OCI-M2 (cell line): ENCODE measurements around the gene ANOS1.

Experiments
- DNase-seq: peaks from one replicate; lab custom pipeline; 2025; ENCODE audit not compliant: unreplicated experiment; lab: John Stamatoyannopoulos, UW

ANOS1 gene

DNA sequence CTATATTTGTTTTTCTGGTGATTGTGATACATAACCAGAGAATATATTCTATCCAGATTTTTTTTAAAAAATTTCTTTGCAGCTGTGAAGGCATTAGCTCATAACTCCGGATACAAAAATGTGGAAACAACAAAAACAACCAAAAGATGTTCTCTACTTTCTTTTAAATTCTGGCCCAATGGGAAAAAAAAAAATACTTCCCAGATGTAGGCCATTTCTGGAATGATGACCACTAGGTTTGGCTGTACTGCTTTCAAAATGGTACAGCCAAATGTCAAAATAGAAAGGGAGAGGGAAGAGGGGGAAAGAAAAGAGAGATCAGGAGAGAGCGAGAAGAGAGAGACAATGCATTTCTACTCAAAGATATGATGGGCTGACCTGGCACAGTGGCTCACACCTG lies 14.6 kb downstream of the ANOS1 start:
- no peak for DNase-seq

DNA sequence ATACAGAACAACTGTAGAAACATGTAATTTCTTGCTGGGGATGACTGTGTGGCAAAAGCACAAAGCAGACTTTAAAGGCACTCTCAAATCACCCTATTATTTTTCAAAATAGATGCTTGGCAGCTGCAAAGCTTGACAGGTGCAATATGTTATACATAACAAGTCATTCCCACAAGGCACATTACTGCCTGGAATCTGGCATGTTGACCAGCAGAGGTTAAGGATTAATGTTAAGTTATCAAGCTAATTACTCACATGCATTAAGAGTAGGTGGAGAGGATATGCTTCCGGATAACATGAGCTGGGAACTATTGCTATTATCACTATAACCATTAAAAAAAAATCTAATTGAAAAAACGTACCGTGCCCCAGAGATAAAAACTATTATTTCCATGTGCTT lies 17.8 kb downstream of the ANOS1 start:
- DNase-seq = no peak

DNA sequence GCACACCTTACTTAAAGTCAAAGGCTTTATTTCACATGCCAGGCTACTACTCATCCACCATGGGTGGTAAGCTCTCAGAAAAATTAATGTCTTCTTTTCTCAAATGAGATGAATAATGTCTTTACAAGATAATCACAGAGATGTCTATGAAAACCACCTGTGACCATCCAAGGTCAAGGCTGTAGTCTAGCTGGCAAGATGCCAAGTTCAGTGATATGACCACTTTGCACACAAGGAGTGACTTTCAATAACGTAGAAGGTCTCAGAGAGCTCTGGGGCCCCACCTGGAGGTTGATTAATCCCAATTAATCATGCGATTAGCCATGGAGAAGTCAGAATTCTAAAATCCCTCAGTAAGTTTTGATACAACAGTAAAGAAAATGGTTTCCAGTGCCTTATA lies 20.5 kb downstream of the ANOS1 start:
- no peak for DNase-seq

DNA sequence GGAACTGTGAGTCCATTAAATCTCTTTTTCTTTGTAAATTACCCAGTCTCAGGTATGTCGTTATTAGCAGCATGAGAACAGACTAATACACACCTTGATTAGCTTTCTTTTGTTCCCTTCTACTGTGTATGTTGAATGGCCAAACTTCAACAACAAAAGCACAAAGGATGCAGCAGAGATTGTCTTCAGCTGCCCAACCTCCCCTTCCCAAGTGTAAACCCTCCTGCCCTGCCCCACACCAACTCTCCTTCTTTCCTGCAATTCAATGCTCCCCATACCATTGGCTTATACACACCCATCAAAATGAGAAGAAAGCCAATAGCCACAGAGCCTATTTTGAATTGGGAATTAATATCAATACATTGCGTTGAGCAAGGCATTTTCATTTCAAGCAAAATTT lies 27.8 kb downstream of the ANOS1 start:
- no peak for DNase-seq

DNA sequence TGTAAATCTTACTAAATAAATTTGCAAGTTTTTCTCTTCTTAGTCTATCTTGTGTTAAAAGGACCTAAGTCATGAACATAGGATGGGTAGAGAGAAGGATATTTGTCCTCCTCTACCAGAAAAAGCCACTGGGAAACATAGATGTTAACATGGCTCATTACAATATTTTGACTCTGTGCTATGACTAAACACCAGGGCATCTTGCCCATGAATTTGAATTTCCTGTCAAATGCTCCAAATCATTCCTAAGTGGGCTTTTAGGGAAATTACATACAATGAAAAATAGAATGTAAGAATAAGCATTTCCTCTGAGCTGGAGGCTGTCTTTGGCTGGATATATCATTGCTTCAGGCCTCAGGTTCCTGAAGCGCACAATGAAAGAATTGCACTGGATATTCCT lies 39.1 kb downstream of the ANOS1 start:
- DNase-seq = no peak

DNA sequence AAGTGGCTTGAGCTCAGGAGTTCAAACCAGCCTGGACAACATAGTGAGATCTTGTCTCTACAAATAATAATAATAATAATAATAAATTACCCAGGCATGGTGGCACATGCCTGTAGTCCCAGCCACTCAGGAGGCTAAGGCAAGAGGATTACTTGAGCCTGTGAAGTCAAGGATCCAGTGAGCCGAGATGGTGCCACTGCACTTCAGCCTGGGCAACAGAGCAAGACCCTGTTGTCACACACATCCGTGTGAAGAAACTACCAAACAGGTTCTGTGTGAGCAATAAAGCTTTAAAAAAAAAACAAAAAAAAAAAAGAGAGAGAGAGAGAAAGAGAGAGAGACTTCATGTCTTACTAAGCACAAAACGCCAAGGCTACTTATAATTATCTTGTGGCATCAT lies 42.5 kb downstream of the ANOS1 start:
- DNase-seq = no peak

DNA sequence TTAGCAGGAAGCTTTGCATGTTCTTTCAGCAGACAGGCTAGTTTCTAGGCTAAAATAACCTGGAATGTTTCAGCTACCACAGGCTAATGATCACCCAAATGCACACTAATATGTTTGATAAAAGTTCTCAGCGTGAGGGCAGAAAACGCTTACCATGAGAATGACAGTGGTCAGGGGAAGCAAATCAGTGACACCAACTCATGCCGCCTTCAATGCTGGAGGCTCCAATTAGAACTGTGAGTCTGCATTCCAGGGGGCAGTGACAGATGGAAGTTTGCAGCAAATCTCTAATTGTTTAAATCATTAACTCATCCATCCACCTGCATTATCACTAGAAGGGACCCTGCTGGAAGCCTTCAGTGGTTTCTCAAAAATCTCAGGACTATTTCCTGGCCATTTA lies 43.2 kb downstream of the ANOS1 start:
- DNase-seq = no peak

DNA sequence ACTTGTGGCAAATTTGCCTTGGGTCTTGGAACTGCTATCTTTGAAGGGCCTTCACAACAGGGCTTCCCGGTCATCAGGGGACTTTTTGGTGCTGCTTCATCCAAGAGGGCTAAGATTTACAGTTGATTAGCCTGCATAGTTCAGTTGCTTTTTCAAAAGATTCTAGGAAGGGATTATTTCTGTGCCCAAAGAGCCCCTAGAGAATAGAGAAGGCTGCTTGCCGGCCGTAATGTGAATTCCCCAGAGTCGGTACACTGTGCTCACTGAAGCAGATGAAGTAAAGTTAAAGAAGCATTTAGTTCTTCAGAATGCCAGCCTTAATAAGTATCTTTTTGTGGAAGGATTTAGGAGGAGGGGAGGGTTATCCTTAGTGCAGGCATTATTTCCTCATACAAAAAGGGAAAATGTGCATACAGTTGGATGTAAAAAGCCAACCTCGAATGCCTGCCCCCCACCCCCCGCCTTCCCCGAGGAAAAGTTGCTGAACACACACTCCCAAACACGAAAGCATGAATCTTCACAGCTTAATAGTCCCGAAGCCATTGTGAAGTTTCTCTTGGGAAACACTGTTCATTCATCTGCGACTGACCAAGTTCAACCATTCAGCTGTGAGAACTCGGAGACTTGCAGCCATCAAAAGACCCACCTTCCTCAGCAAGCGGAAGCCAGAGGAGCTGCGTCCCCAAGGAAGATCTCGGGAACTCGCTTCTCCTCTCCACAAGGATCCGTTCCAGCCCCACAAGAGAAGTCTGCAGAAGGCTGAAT lies 47.6 kb downstream of the ANOS1 start:
- no peak for DNase-seq

DNA sequence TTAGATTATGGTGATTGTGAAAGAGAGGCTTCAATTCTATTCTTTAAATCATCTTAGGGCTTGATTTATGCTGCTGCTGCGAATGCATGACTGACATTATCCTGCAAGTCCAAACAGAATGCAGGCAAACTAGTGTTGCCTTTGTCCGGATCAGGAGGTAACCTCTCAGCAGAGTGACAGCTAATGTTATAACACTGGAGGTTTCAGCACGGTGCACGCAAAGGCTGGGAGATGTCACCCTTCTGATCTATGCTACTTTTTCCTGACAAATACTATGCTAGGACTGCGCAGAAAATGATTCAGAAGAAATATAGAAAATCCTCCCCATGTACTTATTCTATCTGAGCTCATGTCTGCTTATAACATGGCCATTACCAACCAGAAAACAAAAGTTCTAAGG lies 48.2 kb downstream of the ANOS1 start:
- DNase-seq = no peak

DNA sequence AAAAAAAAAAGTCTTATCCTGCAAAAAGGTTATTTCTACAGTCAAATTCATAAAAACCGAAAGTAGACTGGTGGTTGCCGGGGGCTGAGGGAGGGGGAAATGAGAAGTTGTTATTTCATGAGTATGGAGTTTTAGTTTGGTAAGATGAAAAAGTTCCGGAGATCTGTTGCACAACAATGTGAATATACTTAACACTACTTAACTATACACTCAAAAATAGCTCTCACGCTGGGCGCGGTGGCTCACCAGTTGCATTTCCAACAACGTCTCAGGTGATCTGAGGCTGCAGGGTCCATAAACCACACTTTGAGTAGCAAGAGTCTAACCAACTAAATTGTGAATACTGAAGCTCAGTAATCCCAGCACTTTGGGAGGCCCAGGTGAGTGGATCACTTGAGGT lies 52.4 kb downstream of the ANOS1 start:
- no peak for DNase-seq

DNA sequence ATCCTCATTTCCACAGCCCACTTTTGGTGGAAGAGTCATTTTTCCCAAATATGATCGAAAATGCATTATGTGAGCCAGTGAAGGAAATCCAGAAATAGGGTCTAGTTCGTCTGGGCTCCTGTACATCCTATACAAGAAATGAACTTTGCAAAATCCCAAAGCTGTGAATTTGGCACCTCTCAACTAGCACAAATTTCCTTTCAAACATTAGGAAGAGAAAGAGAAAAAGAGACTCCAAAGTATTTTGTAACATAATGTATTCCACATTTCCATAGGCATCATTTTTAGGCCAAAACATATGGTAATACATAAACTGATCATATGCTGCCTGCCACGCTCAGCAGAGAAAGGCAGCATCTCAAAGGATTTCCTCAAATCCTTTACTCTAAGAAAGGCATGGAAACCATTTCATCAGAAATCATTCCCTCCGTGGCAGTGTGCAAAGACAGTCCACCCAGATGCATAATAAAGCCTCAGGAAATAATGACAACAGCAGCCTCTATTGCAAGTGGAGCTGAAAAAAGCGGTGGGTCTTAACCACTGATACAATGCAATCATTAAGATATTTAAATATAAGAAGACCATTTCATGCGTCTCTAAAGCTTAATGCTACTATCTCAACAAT lies 56.8 kb downstream of the ANOS1 start:
- no peak for DNase-seq

DNA sequence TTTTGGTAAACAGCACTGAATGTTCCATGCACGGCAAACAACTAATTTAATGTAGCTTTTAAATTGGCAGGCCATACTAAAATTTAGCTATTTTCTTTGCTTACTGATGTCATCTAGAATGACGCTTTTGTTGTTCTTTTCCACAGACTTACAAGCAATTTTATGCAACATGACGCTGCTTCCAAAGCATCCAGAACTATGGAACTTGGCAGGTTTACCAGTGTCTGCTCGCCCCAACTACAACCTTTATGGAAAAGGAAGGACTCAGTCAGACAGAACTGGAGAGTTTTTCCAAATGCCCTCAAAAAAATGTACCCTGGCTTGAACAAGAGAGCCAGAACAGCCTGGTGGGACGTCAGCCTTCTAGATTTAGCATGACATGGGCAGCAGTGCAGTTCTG lies 58.7 kb downstream of the ANOS1 start:
- DNase-seq = no peak

DNA sequence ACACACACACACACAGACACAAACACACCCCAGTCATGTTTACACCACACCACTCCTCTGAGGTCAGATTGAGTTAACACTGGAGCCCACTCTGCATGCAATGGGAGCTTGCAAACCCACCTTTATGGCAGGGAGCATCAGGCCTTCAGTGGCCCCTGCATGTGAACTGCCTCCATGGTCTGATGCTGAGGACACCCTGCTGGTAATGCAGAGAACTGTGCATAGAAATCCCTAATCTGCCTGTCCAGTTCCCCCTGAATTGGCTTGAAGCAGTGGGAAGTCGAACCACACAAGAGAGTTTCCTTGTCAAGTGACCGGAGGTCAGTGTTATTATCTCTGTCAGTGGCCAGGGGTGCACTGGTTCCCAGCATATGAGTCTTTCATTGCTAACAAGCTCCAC lies 59.8 kb downstream of the ANOS1 start:
- DNase-seq = no peak

DNA sequence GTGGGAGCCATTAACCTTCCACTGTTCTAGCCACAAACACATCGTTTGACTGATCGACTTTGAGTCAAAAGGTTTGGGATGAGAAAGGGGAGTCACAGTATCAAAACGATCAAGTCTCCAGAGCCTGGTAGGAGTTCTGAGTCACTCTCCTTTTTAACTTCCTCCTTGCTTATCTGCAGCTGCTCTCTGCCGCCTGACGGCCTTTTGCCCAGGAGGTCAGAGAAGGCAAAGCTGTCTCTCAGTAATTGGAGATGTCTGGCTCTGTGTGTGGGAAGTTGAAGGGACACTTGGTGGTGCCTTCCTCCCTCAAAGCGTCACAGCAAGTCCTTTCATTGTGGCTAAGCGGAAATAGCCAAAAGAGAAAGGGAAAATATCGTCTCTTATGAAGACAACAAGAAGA lies 63.1 kb downstream of the ANOS1 start:
- DNase-seq = no peak

DNA sequence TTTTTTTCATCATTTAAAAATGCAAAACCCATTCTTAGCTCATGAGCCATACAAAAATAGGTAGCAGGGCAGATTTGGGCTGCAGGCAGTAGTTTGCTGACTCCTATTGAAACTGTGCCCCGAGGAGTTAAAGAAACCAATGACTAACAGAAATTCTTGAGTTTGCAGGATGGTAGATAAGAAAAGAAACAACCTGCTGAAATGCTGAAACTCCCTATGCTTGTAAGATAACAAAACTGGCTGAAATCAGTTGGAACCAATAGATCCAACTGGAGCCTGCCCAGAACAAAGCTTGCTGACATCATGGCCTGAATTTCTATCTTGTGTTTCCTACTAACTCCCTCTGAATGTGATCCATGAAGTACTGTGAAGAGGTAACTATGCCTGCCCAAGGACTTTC lies 68.6 kb downstream of the ANOS1 start:
- DNase-seq = no peak

DNA sequence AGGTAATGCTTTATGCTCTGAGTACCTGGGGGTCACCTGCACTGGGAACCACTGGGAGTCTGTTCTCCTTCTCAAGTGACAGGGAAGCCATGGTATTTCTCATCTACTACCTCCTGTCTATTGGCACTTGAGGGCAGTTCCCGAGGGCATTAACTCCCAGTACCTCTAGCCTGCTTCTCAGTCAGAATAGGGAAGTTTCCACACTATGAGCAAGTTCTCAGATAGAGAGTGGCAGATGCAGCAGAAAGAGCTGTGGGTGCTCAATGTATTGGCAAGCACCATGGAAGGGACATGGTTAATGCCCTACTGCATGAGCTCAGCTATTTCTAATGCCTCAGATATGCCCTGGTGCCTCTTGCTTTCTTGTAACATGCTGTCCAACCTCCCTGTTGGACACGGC lies 74.1 kb downstream of the ANOS1 start:
- DNase-seq = no peak

DNA sequence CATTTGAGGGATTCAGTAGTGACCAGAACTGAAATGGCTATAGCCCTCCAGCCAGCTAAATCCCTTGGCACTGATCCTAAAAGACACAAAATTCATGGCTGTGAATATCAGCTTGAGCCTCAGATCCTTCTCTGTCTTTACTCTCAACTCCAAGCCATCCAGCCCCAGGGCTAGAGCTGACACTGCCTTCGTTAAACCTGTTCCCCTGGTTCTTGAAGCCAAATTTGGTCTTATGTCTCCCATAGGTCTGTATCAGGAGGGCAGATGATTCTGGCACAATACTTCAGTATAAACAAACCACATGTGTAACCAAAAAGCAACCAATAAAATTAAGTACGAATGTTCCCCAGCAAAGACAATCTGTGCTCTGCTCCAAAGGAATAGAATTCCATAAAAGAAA lies 78.0 kb downstream of the ANOS1 start:
- DNase-seq = no peak

DNA sequence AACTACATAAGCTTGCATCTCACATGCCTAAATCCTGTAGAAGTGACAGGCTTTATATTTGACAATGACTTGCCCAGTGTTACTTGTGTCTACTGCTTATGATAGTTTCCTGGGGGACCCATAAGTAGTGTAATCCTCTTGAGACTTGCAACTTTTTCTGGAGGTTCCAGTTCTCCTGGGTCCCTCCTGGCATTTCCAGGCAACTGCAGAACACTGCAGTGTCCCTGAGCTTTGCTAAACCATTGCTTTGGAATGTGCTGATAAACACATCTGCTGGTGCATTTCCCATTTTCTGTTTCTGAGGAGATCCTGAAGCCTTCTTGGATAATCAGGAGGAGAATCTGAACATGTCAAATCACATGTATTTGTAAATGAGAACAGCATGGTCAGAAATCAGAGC lies 82.0 kb downstream of the ANOS1 start:
- no peak for DNase-seq

DNA sequence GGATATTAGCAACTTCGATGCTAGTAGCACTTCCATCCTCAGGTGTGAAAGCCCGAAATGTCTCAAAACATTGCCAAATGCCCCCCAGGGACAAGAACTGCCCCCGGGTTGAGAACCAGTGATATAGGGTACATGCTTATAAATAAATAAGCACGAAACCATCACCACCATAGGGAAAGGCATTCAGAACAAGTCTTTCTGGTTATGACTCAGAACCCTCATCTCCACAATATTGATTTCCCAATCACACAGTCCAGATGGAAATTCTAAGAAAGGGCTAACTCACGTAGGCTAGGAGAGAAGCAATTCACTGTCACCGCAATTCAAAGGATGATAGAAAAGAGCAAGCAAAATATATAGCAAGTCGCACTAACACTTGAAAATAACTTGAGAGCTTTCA lies 84.8 kb downstream of the ANOS1 start:
- no peak for DNase-seq

DNA sequence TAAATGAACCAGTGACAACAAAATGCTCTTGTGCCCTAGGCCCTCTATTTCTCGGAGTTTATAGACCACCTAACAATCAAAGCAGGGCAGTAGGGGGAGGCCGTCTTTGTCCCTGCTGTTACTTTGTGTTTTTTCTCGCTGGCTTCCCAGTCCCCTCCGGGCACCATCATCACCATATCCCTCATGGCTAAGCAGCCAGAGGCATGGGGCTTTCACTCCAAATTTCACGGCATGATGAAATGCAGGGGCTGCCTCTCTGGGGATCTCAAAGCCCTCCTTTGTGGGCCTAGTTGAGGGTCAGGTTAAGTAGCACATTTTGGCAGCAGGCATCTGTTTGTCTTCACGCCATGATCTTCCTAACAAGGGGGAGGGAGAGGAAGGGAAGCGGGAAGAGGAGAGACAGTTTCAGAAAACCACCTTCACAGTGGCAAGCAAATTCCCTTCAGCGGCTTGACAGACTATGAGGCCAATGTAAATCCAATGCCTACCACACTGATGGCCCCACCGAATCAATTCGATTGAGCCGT lies 91.9 kb downstream of the ANOS1 start:
- no peak for DNase-seq

DNA sequence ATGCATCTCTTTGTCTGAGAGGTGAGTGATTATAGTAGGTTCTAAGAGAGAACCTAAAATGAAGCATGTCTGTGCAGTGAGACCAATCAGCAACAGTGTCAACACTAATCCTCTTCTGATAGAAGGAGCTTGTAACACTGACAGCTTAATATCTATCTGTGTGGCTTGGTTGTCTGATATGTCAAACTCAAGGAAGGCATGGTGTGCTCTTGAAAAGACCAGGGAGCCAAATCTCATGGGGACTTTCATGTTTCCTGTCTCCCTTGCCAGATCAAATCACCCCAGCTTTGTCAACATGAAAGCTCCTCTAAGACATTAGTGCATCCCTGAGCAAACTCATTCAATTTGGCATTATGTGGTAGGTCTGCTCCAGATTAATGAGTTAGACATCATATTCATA lies 95.4 kb downstream of the ANOS1 start:
- DNase-seq = no peak

DNA sequence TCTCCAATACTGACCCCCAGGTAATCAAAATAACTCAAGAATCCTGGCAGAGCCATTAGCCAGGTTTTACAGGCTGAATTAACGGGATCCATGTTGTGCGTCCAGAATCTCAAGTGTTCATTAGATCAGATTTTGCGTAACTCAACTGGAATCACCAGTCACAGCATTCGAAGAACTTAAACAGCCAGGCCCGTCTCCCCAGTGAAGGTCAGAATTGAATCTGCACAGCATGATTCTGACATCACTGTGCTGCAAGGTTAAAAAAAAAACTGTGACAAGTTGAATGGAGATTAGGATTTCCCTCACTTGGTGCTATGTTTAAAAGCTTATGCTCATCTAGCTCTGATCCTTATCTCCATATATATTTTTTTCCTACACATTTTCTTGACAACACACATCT lies 96.1 kb downstream of the ANOS1 start:
- DNase-seq = no peak

DNA sequence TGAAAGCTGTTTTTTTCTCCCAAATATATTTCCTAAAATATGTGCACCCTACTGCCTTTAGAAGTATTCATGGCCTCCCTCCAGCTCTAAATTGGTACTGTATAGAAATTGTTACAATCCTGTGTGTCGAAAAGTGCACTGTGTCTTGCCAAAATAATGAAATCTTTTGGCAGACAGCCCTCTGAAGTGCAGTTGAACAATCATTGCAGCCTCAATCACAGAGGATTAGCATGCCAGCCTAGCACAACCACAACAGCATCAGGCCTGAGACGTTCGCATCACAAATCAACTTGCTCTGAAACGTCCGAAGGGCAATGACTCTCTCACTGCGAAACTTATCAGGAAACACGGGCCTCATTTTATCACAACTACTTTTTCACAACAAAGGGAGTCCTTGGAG lies 99.0 kb downstream of the ANOS1 start:
- no peak for DNase-seq
